Mesenchymal stem cell (in vitro differentiated cells and primary cell): ENCODE data around the gene ERC2.
A peak's percentile ranks its signal among the peaks of the same experiment; 100 is the strongest.

Experiments used
- DNase-seq: peaks from one replicate; pipeline ENCODE4 v3.0.0-alpha.2; 2013
- H2AFZ ChIP-seq: one replicate; pipeline ENCODE4 v1.6.1; 2013; ENCODE audit warnings: low read depth, mild to moderate bottlenecking, control low read depth, inconsistent platforms, low read length, moderate library complexity
- H2AK5ac ChIP-seq: 2 replicates; pipeline ENCODE4 v1.6.1; 2013; ENCODE audit warnings: low read length, moderate library complexity, mild to moderate bottlenecking, inconsistent platforms; ENCODE audit not compliant: severe bottlenecking
- H2BK120ac ChIP-seq: one replicate; pipeline ENCODE4 v1.6.1; 2013; ENCODE audit warnings: low read depth, mild to moderate bottlenecking, inconsistent platforms, low read length, moderate library complexity
- H2BK12ac ChIP-seq, 2 experiments: one replicate each; pipeline ENCODE4 v1.6.1; 2013; ENCODE audit warnings: inconsistent platforms in 2 of 2, low read length in 2 of 2, mild to moderate bottlenecking in 2 of 2, moderate library complexity in 2 of 2, control low read depth in 1 of 2
- H2BK15ac ChIP-seq: one replicate; pipeline ENCODE4 v1.6.1; 2013; ENCODE audit warnings: mild to moderate bottlenecking, low read depth, inconsistent platforms; ENCODE audit not compliant: poor library complexity, severe bottlenecking
- H2BK5ac ChIP-seq: 2 replicates; pipeline ENCODE4 v1.6.1; 2013; ENCODE audit warnings: low read depth, mild to moderate bottlenecking, low read length, control low read depth, inconsistent platforms; ENCODE audit not compliant: poor library complexity, severe bottlenecking
- H3K14ac ChIP-seq, 2 experiments: one replicate each; pipeline ENCODE4 v1.6.1; 2013; ENCODE audit warnings: inconsistent platforms in 2 of 2, low read length in 2 of 2, control low read depth in 1 of 2, mild to moderate bottlenecking in 1 of 2, moderate library complexity in 1 of 2
- H3K18ac ChIP-seq, 2 experiments: one replicate each; pipeline ENCODE4 v1.6.1; 2013; ENCODE audit warnings: inconsistent platforms in 2 of 2, low read length in 2 of 2, control low read depth in 1 of 2, low read depth in 1 of 2, mild to moderate bottlenecking in 1 of 2
- H3K23ac ChIP-seq, 2 experiments: one replicate each; pipeline ENCODE4 v1.6.1; 2013; ENCODE audit warnings: inconsistent platforms in 2 of 2, low read length in 2 of 2, mild to moderate bottlenecking in 2 of 2, moderate library complexity in 2 of 2, control low read depth in 1 of 2
- H3K27ac ChIP-seq: 2 replicates; pipeline ENCODE4 v1.5.1; 2013; ENCODE audit warnings: mild to moderate bottlenecking, moderate library complexity, low read length, control low read depth, inconsistent platforms; ENCODE audit not compliant: poor library complexity, severe bottlenecking
- H3K27me3 ChIP-seq, 2 experiments: 2 replicates each; pipeline versions ENCODE4 v1.6.1 to v1.7.0; 2013; ENCODE audit warnings: low read length in 2 of 2, mild to moderate bottlenecking in 2 of 2, moderate library complexity in 2 of 2, control low read depth in 1 of 2, inconsistent platforms in 1 of 2; ENCODE audit not compliant: control insufficient read depth in 1 of 2, insufficient read depth in 1 of 2
- H3K36me3 ChIP-seq, 2 experiments: 2 replicates each; pipeline versions ENCODE4 v1.6.1 to v1.7.0; 2013; ENCODE audit warnings: low read length in 2 of 2, control low read depth in 1 of 2, inconsistent platforms in 1 of 2, low read depth in 1 of 2, mild to moderate bottlenecking in 1 of 2; ENCODE audit not compliant: insufficient read depth in 2 of 2, control insufficient read depth in 1 of 2
- H3K4ac ChIP-seq, 2 experiments: one replicate each; pipeline ENCODE4 v1.6.1; 2013; ENCODE audit warnings: inconsistent platforms in 2 of 2, low read length in 2 of 2, mild to moderate bottlenecking in 2 of 2, moderate library complexity in 2 of 2, control low read depth in 1 of 2, low read depth in 1 of 2
- H3K4me1 ChIP-seq: 2 replicates; pipeline ENCODE4 v1.6.1; 2013; ENCODE audit warnings: low read depth, low read length, control low read depth; ENCODE audit not compliant: control insufficient read depth, insufficient read depth
- H3K4me2 ChIP-seq: 2 replicates; pipeline ENCODE4 v1.6.1; 2013; ENCODE audit warnings: low read length, mild to moderate bottlenecking, inconsistent platforms; ENCODE audit not compliant: poor library complexity, severe bottlenecking
- H3K4me3 ChIP-seq, 2 experiments: 2 replicates each; pipeline versions ENCODE4 v1.5.1 to v1.7.0; 2013; ENCODE audit warnings: low read length in 2 of 2, mild to moderate bottlenecking in 2 of 2, control low read depth in 1 of 2, low read depth in 1 of 2; ENCODE audit not compliant: insufficient read depth in 1 of 2
- H3K79me1 ChIP-seq: replicated peaks from 2 replicates; pipeline ENCODE4 v1.6.1; 2013; ENCODE audit warnings: mild to moderate bottlenecking, control low read depth, low read length, inconsistent platforms; ENCODE audit not compliant: poor library complexity, severe bottlenecking
- H3K9ac ChIP-seq: 2 replicates; pipeline ENCODE4 v1.7.0; 2013; ENCODE audit warnings: mild to moderate bottlenecking, low read length, moderate library complexity
- H3K9me3 ChIP-seq: 2 replicates; pipeline ENCODE4 v1.7.0; 2013; ENCODE audit warnings: mild to moderate bottlenecking, low read length; ENCODE audit not compliant: control insufficient read depth
- H4K8ac ChIP-seq: one replicate; pipeline ENCODE4 v1.6.1; 2013; ENCODE audit warnings: inconsistent platforms, mild to moderate bottlenecking, low read length, moderate library complexity
- H4K91ac ChIP-seq: one replicate; pipeline ENCODE4 v1.6.1; 2013; ENCODE audit warnings: mild to moderate bottlenecking, low read length, inconsistent platforms
- WGBS: methylation state at CpG from one replicate; pipeline ENCODE4 v1.1.7; 2013; ENCODE audit warnings: mixed read lengths; 5-methylcytosine and 5-hydroxymethylcytosine counted together

The ERC2 gene

DNA sequence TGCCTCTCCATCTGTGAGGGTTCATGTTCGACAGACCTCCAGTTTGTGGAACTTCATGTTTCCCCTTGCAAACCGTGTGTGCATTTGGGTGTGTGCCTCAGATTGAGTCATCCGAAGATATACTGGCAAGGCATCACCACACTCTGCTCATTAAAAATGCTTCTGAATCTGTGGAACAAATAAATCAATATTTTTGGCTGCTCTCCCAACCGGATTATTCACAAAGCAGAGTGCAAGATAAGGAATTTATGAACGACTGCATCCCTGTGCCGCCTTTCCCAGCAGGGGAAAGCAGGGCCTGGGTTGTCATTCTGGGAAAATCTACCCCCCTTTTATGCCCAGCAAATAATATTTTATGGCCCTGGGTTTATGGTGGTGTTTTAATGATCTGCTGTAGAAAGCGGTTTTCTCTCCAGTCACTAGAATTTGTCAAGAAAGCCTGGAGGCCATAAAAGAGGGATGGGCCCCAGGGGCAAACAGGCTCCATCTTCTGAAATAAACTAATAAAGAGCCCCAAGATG, 976.9 kb downstream of the ERC2 start:
- Histone ChIP-seq H2AK5ac (no peak overlapping the region), H3K18ac (peak overlapping the region in 1 of 2 experiments; percentile 45), H2BK12ac (peak overlapping the region in 1 of 2 experiments; percentile 92), H3K4me2 (no peak overlapping the region), H3K79me1 (peaks cover 4% of the 10 kb centered on the region), H3K9me3 (no peaks in the 10 kb centered on the region), H3K4me1 (peaks cover 17% of the 10 kb centered on the region), H3K4ac (peak overlapping the region in 1 of 2 experiments; percentile 59), H3K27me3 (peaks cover 0 to 26% of the 10 kb centered on the region in 2 experiments), H3K23ac (no peak overlapping the region), H4K91ac (peak overlapping the region; percentile 56), H3K9ac (no peak overlapping the region), H2BK15ac (no peak overlapping the region), H3K27ac (no peak overlapping the region), H2AFZ (no peak overlapping the region), H4K8ac (no peak overlapping the region), H3K36me3 (no peaks in the 10 kb centered on the region), H3K4me3 (no peak overlapping the region), H2BK5ac (no peak overlapping the region), H2BK120ac (no peak overlapping the region), H3K14ac (no peak overlapping the region)
- DNase-seq = peak; percentile 74
- 26% methylated on average over 7 of the region's 7 CpGs for WGBS

DNA sequence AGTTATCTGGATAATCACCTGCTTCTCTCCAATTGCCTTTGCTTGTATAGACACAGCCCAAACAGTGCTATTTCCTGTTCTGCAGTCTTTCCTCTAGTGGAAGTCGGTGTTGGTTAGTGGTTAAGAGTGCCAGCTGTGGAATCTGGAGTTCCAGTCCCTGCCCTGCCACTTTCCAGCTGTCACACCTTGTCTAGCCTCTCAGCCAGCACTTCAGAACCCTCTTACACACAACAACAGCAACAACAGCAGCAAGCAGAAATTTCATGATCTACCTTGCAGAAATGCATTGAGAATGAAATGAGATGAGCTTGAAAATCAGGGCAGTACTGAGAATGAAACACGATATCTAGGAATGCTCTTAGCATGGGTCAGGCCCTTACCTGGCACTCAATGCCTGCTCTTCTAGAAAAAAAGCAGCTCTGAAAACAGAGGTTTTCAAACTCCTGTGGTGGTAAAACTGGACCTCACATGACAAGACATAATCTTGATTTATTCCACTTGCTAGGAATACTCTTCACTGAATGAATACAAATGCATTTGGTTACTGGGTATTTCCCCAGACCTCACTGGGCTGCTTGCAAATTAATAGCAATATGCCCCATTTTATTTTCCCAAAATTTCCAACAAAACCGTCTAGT, 977.9 kb downstream of the ERC2 start:
- peak overlapping the region; percentile 37 to 75 for H2BK12ac ChIP-seq
- no peaks in the 10 kb centered on the region for H3K36me3 ChIP-seq
- H3K18ac ChIP-seq = no peak overlapping the region
- H2AFZ ChIP-seq = no peak overlapping the region
- no peak overlapping the region for H4K91ac ChIP-seq
- no peak overlapping the region for H3K4me2 ChIP-seq
- H4K8ac ChIP-seq = no peak overlapping the region
- H3K4ac ChIP-seq = no peak overlapping the region
- peaks cover 18% of the 10 kb centered on the region for H3K4me1 ChIP-seq
- no peak overlapping the region for H2BK15ac ChIP-seq
- H3K9me3 ChIP-seq = no peaks in the 10 kb centered on the region
- no peak overlapping the region for H3K4me3 ChIP-seq
- H2BK5ac ChIP-seq = no peak overlapping the region
- no peak overlapping the region for H2AK5ac ChIP-seq
- no peak overlapping the region for H3K23ac ChIP-seq
- DNase-seq = peak; percentile 44
- H3K27me3 ChIP-seq = peaks cover 0 to 26% of the 10 kb centered on the region in 2 experiments
- peak overlapping the region; percentile 6 for H3K27ac ChIP-seq
- peak overlapping the region; percentile 81 for H2BK120ac ChIP-seq
- H3K79me1 ChIP-seq = peaks cover 4% of the 10 kb centered on the region
- 93% methylated on average over 1 of the region's 3 CpGs for WGBS
- no peak overlapping the region for H3K14ac ChIP-seq
- H3K9ac ChIP-seq = no peak overlapping the region

DNA sequence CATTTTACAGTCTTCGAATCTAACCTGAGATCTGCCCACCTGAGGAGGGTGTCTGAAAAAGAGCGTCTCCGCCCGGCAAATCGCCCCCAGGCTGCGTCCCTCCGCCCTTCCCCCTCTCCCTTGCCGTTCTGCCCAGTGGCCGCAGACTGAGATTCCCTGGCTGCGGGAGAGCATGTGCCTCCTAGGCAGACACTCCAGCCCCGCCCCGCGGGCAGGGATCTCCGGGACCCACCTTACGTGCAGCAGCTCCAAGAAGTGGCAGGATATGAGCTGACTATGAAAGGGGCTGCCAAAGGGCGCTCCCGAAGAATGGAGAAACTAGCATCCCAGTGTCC, 978.5 kb downstream of the ERC2 start:
- no peak overlapping the region for H3K23ac ChIP-seq
- peak overlapping the region; percentile 81 for H2BK120ac ChIP-seq
- H3K9ac ChIP-seq = no peak overlapping the region
- no peak overlapping the region for H2BK5ac ChIP-seq
- DNase-seq = peak; percentile 57
- peak overlapping the region; percentile 97 for H4K8ac ChIP-seq
- H3K9me3 ChIP-seq = no peaks in the 10 kb centered on the region
- 7% methylated on average over 17 of the region's 17 CpGs for WGBS
- H4K91ac ChIP-seq = peak overlapping the region; percentile 95
- H3K18ac ChIP-seq = peak overlapping the region; percentile 84 to 99
- H3K36me3 ChIP-seq = no peaks in the 10 kb centered on the region
- H2BK12ac ChIP-seq = peak overlapping the region; percentile 27 to 69
- peaks cover 4% of the 10 kb centered on the region for H3K79me1 ChIP-seq
- peak overlapping the region; percentile 99 for H3K4me2 ChIP-seq
- peaks cover 0 to 26% of the 10 kb centered on the region in 2 experiments for H3K27me3 ChIP-seq
- H2BK15ac ChIP-seq = no peak overlapping the region
- H3K4ac ChIP-seq = peak overlapping the region in 1 of 2 experiments; percentile 85
- H3K4me3 ChIP-seq = peak overlapping the region in 1 of 2 experiments; percentile 4
- no peak overlapping the region for H3K14ac ChIP-seq
- H3K4me1 ChIP-seq = peaks cover 19% of the 10 kb centered on the region
- H2AFZ ChIP-seq = no peak overlapping the region
- H2AK5ac ChIP-seq = no peak overlapping the region
- no peak overlapping the region for H3K27ac ChIP-seq

DNA sequence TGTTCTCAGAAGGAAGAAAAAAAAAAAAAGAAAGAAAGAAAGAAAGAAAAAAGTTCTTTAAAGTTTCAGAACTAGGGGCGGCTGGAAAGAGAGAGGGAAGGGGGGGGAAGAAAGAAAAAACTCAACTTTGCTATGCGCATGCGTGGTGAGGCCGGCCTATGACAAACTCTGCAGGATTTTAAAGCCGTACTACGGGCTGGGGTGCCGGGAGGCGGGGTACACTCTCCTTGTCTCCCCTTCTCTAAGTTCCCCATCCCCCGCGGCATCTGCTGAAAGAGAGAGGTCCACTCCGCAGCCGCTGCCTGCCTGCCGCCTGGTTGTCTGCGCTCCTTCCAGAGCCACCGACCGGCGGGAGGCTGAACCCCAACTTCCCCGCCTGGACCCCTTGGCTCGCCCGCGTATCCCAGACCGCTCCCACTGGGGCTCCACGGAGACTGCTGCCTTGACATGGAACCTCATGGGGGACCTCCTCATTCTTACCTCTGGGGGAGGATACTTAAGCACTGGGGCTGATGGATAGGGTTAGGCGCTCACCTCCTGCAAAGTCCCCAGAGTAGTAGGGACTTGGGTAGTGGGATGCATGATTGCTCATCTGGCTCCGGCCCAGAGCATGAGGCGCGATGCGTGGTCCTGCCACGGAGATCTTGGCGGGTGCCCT, 979.7 kb downstream of the ERC2 start:
- H2BK120ac ChIP-seq = peak overlapping the region; percentile 99
- H3K27ac ChIP-seq = peak overlapping the region; percentile 44
- peak; percentile 89 for DNase-seq
- H3K4ac ChIP-seq = peak overlapping the region; percentile 91 to 99
- H2AFZ ChIP-seq = peak overlapping the region; percentile 29
- H2BK5ac ChIP-seq = no peak overlapping the region
- peak overlapping the region in 1 of 2 experiments; percentile 81 for H3K23ac ChIP-seq
- no peaks in the 10 kb centered on the region for H3K9me3 ChIP-seq
- H2BK15ac ChIP-seq = peak overlapping the region; percentile 100
- H3K9ac ChIP-seq = peak overlapping the region; percentile 87
- peak overlapping the region; percentile 99 for H3K4me2 ChIP-seq
- H4K8ac ChIP-seq = peak overlapping the region; percentile 99
- WGBS = under 1% methylated on average over 30 of the region's 30 CpGs
- peak overlapping the region; percentile 69 to 94 for H3K4me3 ChIP-seq
- peaks cover 0 to 23% of the 10 kb centered on the region in 2 experiments for H3K27me3 ChIP-seq
- no peaks in the 10 kb centered on the region for H3K36me3 ChIP-seq
- no peak overlapping the region for H2AK5ac ChIP-seq
- peaks cover 27% of the 10 kb centered on the region for H3K4me1 ChIP-seq
- peak overlapping the region; percentile 65 to 70 for H2BK12ac ChIP-seq
- peak overlapping the region; percentile 91 for H4K91ac ChIP-seq
- H3K18ac ChIP-seq = peak overlapping the region; percentile 97 to 99
- peaks cover 4% of the 10 kb centered on the region for H3K79me1 ChIP-seq
- H3K14ac ChIP-seq = peak overlapping the region in 1 of 2 experiments; percentile 82
